SU-DHL-6 (cell line): ENCODE measurements around the gene COL1A1.

ENCODE experiments used
- EZH2phosphoT487 ChIP-seq: fragments of 200-600 bp; sonication (generic), shearing (Covaris generic); conservative IDR thresholded peaks from 2 replicates; pipeline ENCODE4 v1.6.1; 2018; ENCODE audit warnings: mild to moderate bottlenecking, antibody characterized with exemption, low read length, moderate library complexity, mixed read lengths
- TF ChIP-seq, protein P1 (sequence below): fragments of 200-600 bp; sonication (generic); IDR thresholded peaks from one replicate; pipeline ENCODE4 v1.5.1; 2017; ENCODE audit warnings: antibody characterized with exemption, mild to moderate bottlenecking, low read length, moderate library complexity; ENCODE audit not compliant: insufficient read depth, poor library complexity, severe bottlenecking

DNA sequence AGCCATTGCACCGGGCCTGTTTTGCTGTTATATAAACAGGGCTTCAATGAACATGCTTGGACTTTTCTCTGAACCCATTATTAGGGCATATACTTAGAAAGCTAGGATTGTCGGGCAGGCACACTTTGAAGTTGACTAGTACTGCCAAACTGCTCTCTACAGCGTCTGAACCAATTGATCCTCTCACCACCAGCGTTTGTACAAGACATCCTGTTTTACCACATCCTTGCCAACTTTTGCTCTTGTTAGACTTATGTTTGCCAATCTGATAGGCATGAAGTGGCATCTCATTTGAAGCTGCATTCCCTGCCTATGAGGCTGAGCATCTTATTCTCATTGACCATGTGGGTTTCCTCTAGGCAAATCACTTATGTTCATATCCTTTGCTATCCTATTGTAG, 43.5 kb downstream of the COL1A1 start:
- TF ChIP-seq, protein P1, sequence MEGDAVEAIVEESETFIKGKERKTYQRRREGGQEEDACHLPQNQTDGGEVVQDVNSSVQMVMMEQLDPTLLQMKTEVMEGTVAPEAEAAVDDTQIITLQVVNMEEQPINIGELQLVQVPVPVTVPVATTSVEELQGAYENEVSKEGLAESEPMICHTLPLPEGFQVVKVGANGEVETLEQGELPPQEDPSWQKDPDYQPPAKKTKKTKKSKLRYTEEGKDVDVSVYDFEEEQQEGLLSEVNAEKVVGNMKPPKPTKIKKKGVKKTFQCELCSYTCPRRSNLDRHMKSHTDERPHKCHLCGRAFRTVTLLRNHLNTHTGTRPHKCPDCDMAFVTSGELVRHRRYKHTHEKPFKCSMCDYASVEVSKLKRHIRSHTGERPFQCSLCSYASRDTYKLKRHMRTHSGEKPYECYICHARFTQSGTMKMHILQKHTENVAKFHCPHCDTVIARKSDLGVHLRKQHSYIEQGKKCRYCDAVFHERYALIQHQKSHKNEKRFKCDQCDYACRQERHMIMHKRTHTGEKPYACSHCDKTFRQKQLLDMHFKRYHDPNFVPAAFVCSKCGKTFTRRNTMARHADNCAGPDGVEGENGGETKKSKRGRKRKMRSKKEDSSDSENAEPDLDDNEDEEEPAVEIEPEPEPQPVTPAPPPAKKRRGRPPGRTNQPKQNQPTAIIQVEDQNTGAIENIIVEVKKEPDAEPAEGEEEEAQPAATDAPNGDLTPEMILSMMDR: no peak
- TF ChIP-seq EZH2phosphoT487: no peak
